Activated CD8-positive, alpha-beta memory T cell treated with anti-CD3 and anti-CD28 coated beads, Interleukin-2, amount 50 U/mL, for 24 hours (primary cell): ENCODE results near the gene HOXA7.

Experiments
- DNase-seq: peaks from one replicate; pipeline ENCODE4 v3.0.0-alpha.2; 2020; ENCODE audit errors: extremely low read depth

HOXA7 gene

GRCh38 chr7:27182285-27182841 is 25.9 kb upstream of the HOXA7 start:
- no peak for DNase-seq

DNA sequence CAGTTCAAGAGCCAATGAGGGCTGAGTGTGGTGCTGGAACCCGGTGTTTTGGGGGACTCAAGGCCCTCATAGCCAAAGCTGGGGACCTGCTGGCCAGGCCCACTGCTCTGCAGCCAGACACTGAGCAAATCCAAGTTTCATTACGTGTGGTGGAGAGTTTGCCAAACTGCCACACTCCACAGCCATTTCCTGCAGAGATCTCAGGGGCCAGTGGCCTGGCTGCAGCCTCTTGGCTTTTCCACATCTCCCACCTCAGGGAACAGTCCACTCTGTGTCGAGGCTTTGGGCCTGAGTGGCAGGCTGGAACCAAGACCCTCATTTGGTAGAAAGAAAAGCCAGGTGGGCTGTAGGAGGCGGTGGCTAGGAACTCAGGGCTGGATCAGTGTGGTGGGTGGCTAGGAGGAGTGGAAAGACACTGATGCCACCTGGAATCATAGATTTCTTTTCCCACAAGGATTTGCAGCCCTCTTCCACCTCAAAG is 25.4 kb upstream of the HOXA7 start:
- no peak for DNase-seq

- DNase-seq, result no peak
These were observed 24.3 kb upstream of the HOXA7 start for GRCh38 chr7:27180431-27181420.

- no peak for DNase-seq
These were observed 23.3 kb upstream of the HOXA7 start for GRCh38 chr7:27179503-27180430.

DNA sequence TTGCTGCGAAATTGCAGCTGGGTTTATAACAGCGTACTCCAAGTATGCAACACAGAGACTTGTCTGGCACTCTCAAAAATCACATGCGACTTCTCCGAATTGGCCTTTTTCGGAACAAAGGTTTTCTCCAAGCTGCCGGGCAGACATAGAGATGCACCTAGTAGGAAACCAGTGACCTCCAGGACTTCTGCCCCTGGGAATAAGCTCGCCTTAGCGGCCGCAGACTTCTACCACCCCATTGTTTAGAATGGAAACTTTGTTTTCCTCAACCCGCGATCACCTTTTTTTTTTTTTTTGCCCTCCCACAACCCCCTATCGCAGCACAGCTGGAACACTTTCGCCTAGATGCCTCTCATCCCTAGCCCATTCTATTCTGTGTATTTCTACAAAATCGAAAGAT is 22.6 kb upstream of the HOXA7 start:
- no peak for DNase-seq

GRCh38 chr7:27178366-27178765 is 21.9 kb upstream of the HOXA7 start:
- DNase-seq, result no peak

DNA sequence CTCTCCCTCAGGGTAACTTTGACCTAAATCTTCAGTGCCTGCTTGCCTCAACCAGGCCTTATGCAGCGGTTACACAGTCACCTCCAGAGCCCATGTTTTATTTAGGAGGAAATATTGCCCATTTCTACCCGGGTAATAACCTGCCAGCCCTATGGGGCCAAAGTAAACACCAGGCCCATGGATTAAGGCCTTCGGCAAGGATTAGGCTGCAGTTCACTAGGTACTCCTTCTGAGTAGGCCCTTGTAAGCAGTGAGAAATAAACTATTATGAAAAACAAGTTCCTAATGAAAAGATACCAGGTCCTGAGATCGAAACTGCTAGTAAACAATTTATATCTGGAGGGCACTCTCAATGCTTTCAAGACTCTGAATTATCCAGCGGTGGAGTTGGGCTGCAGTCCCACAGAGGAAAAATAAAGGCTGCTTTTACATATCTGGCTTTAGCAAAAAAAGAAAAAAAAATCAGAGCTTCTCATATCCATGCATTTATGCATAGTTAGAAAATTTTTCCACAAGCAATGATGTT is 21.4 kb upstream of the HOXA7 start:
- no peak for DNase-seq

DNA sequence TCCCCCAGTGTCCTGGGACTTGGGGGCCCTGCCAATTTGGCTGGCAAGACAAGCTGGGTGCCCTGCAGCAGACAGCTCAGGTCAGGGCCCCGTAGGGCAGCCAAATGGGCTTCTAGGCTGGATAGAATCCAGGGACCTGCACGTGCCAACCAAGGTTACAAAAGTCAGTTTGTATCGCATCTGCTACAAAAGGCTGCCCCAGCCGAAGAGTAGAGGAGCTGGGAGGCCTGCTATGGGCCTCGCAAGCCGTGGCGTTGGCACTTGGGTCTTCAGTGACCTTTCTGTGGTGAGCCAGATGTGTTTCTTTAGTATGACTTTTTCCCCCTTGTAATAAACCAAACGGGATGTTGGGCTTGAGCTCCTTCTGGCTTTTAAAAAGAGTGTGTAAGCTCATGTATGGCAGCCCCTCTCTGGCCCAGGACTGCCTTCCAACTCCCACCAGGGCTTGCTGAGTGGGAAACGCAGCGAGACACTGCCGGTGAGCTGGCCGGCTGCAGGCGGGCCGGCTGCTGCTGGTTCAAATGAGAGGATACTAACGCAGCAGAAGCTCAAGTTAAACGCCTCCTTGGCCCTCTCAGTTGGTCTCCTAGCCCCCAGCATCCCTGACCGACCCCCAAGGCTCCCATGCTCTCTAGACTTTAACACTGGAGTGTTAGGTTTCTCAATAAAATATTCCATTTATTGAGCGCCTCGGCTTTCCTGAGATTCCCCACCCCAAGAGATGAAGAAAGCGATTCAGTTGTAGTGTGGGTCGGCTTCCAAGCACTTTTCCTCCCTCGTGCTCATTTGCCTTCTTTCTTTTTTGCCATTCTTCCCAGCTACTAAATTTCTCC is 20.7 kb upstream of the HOXA7 start:
- no peak for DNase-seq

DNA sequence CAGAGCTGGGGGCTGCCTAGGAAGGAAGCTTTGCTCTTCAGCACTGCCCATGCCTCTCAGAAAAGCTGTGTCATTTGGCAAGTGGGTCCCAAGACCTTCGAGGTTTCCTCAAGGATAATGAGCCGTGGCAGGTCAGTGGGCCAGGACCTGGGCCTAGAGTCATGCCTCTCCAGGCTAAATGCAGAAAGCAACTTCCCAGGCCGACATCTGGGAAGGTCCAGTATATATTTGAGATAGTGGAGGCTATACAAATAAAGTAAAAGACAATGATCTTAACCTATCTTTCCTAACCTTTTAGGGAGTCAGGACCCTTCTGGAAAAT is 20.0 kb upstream of the HOXA7 start:
- no peak for DNase-seq

DNA sequence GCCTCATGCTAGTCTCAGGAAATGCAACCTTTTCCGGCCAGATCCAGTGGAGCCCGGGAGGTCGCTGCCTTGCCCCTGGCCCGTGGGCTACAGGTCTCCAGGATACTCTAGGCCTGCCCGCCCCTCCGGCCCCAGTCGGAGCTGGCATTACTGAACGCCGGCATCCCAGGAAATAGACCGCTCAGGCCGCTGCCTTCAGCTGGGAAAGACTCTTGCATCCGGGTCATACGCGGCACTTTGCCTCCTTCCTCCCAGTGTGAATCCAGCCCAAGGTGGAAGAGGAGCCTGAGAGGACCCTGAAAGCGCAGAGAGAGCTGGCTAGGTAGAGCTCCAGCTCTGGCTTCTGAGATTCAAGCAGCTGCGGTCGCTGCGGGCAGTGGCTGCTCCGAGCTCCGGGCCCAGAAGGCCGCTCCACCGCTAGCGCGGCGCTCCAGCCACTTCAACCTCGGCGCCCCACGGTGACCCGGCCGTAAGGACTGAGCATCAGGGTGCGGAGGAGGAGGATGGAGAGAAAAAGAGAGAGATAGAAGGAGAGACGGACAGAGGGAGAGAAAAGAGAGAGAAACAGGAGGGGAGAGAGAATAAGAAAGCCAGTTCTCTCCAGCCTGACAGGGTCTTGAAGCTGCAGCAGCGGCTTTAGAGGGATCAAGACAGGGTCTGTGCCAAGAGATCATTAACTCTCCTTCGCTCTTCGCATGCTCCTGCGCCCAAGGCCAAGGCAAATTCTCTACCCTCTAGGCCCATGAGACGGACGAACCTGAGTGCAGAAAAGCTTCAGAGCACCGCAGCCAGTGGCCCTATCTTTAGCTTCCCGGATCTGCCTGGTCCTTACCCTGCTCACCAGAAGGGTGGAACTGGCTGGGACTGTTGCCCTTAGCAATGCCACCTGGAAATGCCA is 19.4 kb upstream of the HOXA7 start:
- DNase-seq, result no peak

DNA sequence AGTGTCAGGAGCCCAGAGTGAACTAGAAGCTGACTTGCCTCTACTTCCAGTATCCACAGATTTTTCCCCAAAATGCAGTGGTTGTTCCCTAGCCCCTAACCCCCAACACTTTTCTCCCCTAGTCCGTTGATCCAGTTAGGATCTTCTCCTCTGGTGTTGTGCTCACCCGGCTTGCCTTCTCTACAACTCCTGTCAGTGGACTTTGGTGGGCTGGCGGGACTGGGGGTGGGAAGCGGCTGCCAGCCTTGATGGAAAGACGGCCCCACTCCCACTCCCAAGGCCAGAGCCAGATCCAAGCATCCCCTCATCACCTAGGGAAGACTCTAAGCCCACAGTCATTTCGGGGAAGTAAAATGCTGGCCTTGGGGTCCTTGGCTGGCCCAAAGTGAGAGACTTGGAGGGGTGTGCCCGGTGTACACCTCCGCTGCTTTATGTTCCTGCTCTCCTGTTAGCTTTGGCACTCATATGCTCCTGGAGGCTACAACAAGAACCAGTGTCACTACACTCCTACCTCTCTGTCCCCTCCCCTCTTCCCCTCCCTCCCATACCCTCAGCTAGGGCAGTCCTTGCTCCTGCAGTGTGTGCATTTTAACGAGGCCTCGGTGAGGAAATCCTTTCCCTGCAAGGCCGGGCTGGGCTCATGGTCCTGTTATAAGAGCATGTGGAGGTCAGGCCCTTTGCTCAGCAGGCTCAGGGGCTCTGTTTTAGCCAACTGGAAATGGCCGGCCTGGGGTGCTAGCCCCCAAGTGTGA is 18.6 kb upstream of the HOXA7 start:
- no peak for DNase-seq

DNA sequence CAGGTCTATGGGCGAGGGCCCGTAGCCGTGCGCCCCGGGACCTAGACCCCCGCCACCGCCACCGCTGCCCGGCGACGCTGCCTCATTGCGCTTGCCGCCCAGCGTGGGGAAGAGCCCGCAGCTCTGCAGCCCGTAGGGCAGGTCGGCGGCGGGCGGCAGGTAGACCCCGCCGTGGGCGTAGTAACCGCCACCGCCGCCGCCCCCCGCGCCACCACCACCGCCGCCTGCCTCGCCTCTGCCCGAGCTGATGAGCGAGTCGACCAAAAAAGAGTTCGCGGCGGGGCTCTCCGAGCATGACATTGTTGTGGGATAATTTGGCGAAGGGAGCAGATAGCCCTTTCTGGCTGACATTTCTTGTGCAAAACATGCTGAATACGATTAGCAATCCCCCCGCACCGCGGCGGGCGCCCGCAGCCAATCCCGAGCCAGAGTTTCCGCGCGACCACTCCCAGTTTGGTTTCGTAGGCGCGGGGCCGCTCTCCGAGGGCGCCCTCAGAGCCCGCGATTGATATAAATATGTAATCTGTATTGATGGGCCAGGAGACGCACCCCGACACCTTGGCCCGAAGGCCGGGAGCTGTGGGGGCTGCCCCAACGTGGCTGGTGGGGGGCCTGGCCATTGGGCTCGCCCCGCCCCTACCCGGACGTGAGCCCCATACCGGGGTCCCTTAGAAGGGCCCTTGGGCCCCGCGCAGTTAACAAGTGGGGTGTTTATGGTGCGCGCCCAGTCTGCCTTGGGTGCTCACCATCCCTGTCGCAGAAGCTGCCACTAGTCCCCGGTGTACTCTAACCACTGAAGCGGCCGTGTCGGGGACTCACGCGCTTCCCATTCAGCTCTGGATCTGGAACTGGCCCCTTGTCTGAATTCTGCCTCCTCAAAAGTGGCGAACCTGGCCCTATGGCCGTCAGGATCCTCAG is 17.7 kb upstream of the HOXA7 start, which contains the start of gene HOXA10:
Gene HOXA10 (minus strand): TSS at position 365 of the 918 bp plus-strand sequence. CDS start 14 bp downstream, at position 351.
- no peak for DNase-seq

- no peak for DNase-seq
These were observed 17.1 kb upstream of the HOXA7 start for GRCh38 chr7:27173511-27173955.

GRCh38 chr7:27172823-27173510 is 16.5 kb upstream of the HOXA7 start:
- no peak for DNase-seq

GRCh38 chr7:27172315-27172774 is 15.9 kb upstream of the HOXA7 start:
- DNase-seq, result no peak

- DNase-seq, result no peak
These were observed 15.3 kb upstream of the HOXA7 start for GRCh38 chr7:27171637-27172314.

- DNase-seq, result no peak
These were observed 14.8 kb upstream of the HOXA7 start for GRCh38 chr7:27171325-27171636.
